ENCODE results near the gene SLC26A1. TPM values are rescaled to one million over a fixed set of nuclear protein-coding genes. Genes with fewer than 3 reads are reported as not detected.

SLC26A1 gene
- total RNA-seq, 1 donor from 2014 or later: 2.9 TPM

GRCh38 chr4:948936-949300 lies 44.3 kb downstream of the SLC26A1 start:
- Histone ChIP-seq H3K27ac (no peak overlapping the region), H3K4me3 (no peak overlapping the region), H3K9me3 (no peaks in the 10 kb centered on the region), H3K4me1 (no peaks in the 10 kb centered on the region), H3K36me3 (peaks cover 0 to 6% of the 10 kb centered on the region in 2 donors), H3K27me3 (no peaks in the 10 kb centered on the region)
- no peak for DNase-seq (ENCODE audit: extremely low spot score in 2 of 2)
- intact Hi-C loops (cut with DNase I): no loop called here
- TF ChIP-seq, protein P1, sequence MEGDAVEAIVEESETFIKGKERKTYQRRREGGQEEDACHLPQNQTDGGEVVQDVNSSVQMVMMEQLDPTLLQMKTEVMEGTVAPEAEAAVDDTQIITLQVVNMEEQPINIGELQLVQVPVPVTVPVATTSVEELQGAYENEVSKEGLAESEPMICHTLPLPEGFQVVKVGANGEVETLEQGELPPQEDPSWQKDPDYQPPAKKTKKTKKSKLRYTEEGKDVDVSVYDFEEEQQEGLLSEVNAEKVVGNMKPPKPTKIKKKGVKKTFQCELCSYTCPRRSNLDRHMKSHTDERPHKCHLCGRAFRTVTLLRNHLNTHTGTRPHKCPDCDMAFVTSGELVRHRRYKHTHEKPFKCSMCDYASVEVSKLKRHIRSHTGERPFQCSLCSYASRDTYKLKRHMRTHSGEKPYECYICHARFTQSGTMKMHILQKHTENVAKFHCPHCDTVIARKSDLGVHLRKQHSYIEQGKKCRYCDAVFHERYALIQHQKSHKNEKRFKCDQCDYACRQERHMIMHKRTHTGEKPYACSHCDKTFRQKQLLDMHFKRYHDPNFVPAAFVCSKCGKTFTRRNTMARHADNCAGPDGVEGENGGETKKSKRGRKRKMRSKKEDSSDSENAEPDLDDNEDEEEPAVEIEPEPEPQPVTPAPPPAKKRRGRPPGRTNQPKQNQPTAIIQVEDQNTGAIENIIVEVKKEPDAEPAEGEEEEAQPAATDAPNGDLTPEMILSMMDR (IDR thresholded peaks at IDR 0.05): no peak
- no peak for TF ChIP-seq POLR2AphosphoS5 (IDR thresholded peaks at IDR 0.05; ENCODE audit: insufficient read depth in 1 of 2, low read depth in 1 of 2)
- no peak for TF ChIP-seq POLR2A (IDR thresholded peaks at IDR 0.05)

GRCh38 chr4:948101-948935 lies 44.9 kb downstream of the SLC26A1 start:
- H3K36me3 ChIP-seq: peaks cover 0 to 1% of the 10 kb centered on the region in 2 donors
- TF ChIP-seq POLR2AphosphoS5 (IDR thresholded peaks at IDR 0.05; ENCODE audit: insufficient read depth in 1 of 2, low read depth in 1 of 2) (no peak), POLR2A (IDR thresholded peaks at IDR 0.05) (no peak)
- TF ChIP-seq, protein P1 (IDR thresholded peaks at IDR 0.05): no peak
- no peaks in the 10 kb centered on the region for H3K27me3 ChIP-seq
- no peaks in the 10 kb centered on the region for H3K4me1 ChIP-seq
- H3K9me3 ChIP-seq: no peaks in the 10 kb centered on the region
- no peak for DNase-seq (ENCODE audit: extremely low spot score in 2 of 2)
- no peak overlapping the region for H3K4me3 ChIP-seq
- no peak overlapping the region for H3K27ac ChIP-seq
- intact Hi-C loops (cut with DNase I): no loop called here

- Histone ChIP-seq H3K27me3 (no peaks in the 10 kb centered on the region), H3K4me1 (no peaks in the 10 kb centered on the region), H3K4me3 (no peak overlapping the region), H3K27ac (no peak overlapping the region), H3K9me3 (no peaks in the 10 kb centered on the region), H3K36me3 (no peaks in the 10 kb centered on the region)
- no peak for TF ChIP-seq POLR2AphosphoS5 (IDR thresholded peaks at IDR 0.05; ENCODE audit: insufficient read depth in 1 of 2, low read depth in 1 of 2)
- TF ChIP-seq, protein P1 (IDR thresholded peaks at IDR 0.05): no peak
- no peak for TF ChIP-seq POLR2A (IDR thresholded peaks at IDR 0.05)
- intact Hi-C loops (cut with DNase I): no loop called here
- DNase-seq (ENCODE audit: extremely low spot score in 2 of 2): no peak
Observed at GRCh38 chr4:947491-947971, 45.7 kb downstream of the SLC26A1 start.

GRCh38 chr4:946517-947471 lies 46.4 kb downstream of the SLC26A1 start:
- DNase-seq (ENCODE audit: extremely low spot score in 2 of 2): no peak
- no peak overlapping the region for H3K4me3 ChIP-seq
- intact Hi-C loops (cut with DNase I): no loop called here
- H3K27me3 ChIP-seq: no peaks in the 10 kb centered on the region
- TF ChIP-seq POLR2AphosphoS5 (IDR thresholded peaks at IDR 0.05; ENCODE audit: insufficient read depth in 1 of 2, low read depth in 1 of 2): no peak
- TF ChIP-seq, protein P1 (IDR thresholded peaks at IDR 0.05): no peak
- TF ChIP-seq POLR2A (IDR thresholded peaks at IDR 0.05): no peak
- no peaks in the 10 kb centered on the region for H3K9me3 ChIP-seq
- H3K4me1 ChIP-seq: no peaks in the 10 kb centered on the region
- no peaks in the 10 kb centered on the region for H3K36me3 ChIP-seq
- H3K27ac ChIP-seq: no peak overlapping the region
